GM10266 (cell line): ENCODE measurements around the gene PIEZO2.

Source experiments
- DNase-seq: peaks from one replicate; pipeline ENCODE4 v3.0.0; 2012; ENCODE audit errors: extremely low spot score
- TF ChIP-seq, protein P1 (sequence below): IDR thresholded peaks from 2 replicates; pipeline ENCODE4 v1.5.1; 2012; ENCODE audit warnings: mild to moderate bottlenecking, low read depth; ENCODE audit not compliant: control insufficient read depth, insufficient read depth; ENCODE audit errors: missing control alignments

The PIEZO2 gene

DNA sequence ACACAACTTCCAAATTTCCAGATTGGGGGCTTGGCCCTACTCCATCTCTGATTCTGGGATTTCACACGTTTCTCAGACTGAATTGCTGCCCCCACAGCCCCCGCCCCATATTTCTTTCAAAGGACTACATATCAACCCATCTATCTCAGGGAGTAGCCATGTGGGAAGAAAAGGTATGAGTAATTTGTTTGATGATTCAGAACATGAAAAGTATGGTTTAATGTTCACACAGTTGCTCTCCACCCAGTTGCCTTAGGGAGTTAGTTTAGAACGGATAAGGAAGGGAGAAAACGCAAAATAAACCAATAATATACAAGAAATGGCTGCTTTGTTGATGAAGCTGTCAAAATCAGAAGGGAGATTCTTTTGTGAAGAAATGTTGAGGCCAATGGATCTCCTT lies 145.1 kb downstream of the PIEZO2 start:
- TF ChIP-seq, protein P1, sequence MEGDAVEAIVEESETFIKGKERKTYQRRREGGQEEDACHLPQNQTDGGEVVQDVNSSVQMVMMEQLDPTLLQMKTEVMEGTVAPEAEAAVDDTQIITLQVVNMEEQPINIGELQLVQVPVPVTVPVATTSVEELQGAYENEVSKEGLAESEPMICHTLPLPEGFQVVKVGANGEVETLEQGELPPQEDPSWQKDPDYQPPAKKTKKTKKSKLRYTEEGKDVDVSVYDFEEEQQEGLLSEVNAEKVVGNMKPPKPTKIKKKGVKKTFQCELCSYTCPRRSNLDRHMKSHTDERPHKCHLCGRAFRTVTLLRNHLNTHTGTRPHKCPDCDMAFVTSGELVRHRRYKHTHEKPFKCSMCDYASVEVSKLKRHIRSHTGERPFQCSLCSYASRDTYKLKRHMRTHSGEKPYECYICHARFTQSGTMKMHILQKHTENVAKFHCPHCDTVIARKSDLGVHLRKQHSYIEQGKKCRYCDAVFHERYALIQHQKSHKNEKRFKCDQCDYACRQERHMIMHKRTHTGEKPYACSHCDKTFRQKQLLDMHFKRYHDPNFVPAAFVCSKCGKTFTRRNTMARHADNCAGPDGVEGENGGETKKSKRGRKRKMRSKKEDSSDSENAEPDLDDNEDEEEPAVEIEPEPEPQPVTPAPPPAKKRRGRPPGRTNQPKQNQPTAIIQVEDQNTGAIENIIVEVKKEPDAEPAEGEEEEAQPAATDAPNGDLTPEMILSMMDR: no peak
- DNase-seq: no peak

DNA sequence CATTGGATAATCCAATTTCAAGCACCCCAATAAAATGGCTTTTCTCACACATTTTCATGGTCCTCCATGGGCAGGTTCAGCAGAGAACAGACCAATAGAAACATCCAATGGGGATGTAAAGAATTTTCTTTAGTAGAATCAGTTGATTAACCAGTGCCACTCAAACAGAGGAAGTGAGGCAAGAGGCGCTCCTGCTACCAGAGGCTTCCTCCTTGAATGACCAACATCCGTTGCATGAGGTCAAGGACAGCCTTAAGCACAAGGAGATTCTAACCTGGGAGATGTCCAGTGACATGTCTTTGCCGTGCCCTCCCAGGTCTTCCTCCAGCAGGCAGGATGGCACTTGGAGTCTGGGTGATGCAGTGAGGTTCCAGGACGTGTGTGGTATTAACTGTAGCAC lies 146.6 kb downstream of the PIEZO2 start:
- DNase-seq: no peak
- TF ChIP-seq, protein P1: no peak

GRCh38 chr18:11002277-11002676 lies 147.1 kb downstream of the PIEZO2 start:
- TF ChIP-seq, protein P1: no peak
- no peak for DNase-seq

DNA sequence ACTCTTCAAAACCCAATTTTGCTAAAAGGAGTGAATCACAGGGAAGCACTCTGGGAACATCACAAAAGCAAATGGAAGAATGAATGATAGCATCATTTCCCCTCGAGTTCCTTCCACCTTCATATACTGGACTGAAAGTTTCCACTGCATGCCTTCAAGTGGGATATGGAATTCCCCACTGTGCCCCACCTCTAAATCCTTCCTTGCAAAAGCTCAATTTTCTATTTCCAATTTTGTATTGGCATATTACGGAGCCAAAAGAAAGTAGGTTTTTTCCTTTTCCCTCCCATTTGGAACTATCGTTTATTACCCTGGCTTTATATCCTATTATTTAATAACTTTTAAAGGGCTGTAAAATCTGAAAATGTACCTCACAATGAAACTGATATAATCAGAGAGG lies 149.3 kb downstream of the PIEZO2 start:
- DNase-seq: no peak
- TF ChIP-seq, protein P1: no peak

GRCh38 chr18:10997885-10998284 lies 151.5 kb downstream of the PIEZO2 start:
- DNase-seq: no peak
- TF ChIP-seq, protein P1: no peak

- DNase-seq: no peak
- TF ChIP-seq, protein P1: no peak
Measured at GRCh38 chr18:10995550-10995949, 153.8 kb downstream of the PIEZO2 start.

DNA sequence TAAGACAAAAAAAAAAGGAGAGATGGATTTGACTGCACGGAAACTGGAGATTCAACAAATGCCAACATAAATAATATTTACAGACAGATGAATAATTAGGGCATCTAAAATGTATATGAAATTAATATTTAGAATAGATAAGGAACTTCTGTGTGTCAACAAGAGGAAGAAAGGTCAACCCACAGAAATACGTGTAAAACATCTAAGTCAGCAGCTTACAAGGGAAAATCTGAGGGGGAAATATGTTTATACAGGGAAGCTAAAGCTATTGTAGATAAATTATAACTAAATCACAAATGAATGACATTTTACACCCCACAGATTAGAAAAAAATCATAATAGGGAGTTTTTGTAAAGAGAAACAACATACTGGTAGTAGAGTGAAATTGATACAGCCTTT lies 159.9 kb downstream of the PIEZO2 start:
- TF ChIP-seq, protein P1: no peak
- DNase-seq: no peak
